GM06990 (cell line): Measurements from ENCODE around the gene PGF.

Experiments used
- DNase-seq: peaks from one replicate; pipeline ENCODE4 v3.0.0-alpha.2; 2011; ENCODE audit not compliant: insufficient read length; ENCODE audit errors: extremely low read depth
- H3K27me3 ChIP-seq: replicated peaks from 2 replicates; pipeline ENCODE4 v1.6.0; 2011; ENCODE audit warnings: low read length; ENCODE audit not compliant: control insufficient read depth, insufficient read depth
- H3K36me3 ChIP-seq: 2 replicates; pipeline ENCODE4 v1.5.1; 2011; ENCODE audit warnings: low read length; ENCODE audit not compliant: control insufficient read depth, insufficient read depth
- H3K4me3 ChIP-seq: replicated peaks from 2 replicates; pipeline ENCODE4 v1.5.1; 2011; ENCODE audit warnings: low read depth, mild to moderate bottlenecking, control low read depth, low read length
- TF ChIP-seq, protein P1 (sequence below): IDR thresholded peaks from 2 replicates; pipeline ENCODE4 v1.5.1; 2011; ENCODE audit warnings: low read length, control low read depth, mild to moderate bottlenecking, inconsistent platforms; ENCODE audit not compliant: insufficient read depth, poor library complexity, severe bottlenecking

Gene PGF

DNA sequence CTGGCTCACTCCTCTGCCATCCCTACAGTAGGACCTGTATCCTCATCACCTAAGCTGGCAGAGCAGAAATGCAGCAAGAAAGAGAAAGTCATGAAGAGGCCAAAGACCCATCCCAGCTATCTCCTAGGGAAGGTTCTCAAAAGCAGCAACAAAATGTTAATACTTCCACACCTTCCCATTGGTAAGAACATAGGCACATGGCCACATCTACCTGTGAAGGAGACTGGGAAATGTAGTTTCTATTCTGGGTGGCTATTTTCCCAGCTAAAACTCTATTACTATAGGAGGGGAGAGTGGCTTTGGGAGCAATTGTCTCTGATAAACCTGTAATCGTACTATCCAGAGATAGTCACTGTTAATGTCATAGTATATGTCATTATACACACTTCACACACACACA lies 33.6 kb upstream of the PGF start:
- TF ChIP-seq, protein P1, sequence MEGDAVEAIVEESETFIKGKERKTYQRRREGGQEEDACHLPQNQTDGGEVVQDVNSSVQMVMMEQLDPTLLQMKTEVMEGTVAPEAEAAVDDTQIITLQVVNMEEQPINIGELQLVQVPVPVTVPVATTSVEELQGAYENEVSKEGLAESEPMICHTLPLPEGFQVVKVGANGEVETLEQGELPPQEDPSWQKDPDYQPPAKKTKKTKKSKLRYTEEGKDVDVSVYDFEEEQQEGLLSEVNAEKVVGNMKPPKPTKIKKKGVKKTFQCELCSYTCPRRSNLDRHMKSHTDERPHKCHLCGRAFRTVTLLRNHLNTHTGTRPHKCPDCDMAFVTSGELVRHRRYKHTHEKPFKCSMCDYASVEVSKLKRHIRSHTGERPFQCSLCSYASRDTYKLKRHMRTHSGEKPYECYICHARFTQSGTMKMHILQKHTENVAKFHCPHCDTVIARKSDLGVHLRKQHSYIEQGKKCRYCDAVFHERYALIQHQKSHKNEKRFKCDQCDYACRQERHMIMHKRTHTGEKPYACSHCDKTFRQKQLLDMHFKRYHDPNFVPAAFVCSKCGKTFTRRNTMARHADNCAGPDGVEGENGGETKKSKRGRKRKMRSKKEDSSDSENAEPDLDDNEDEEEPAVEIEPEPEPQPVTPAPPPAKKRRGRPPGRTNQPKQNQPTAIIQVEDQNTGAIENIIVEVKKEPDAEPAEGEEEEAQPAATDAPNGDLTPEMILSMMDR: no peak
- DNase-seq: no peak
- no peaks in the 10 kb centered on the region for H3K27me3 ChIP-seq
- no peak overlapping the region for H3K4me3 ChIP-seq
- no peaks in the 10 kb centered on the region for H3K36me3 ChIP-seq

DNA sequence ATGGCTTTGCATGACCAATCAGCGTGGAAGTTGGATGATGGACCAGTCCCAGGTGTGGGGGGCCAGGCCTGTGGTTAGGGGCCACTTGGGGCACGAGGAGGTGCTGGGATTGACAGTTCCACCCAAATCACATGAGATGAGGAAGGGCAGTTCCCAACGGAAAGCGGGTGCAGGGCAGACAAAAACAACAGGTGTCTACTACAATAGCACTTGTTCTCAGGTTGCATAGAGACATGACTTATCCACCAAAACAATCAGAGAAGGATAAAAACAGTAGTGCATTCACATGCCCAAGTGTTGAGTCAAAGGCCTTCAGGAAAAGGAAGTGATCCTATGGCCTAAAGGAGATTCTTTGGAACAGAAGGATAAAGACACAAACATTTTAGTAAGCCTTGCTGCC lies 32.7 kb upstream of the PGF start:
- no peak overlapping the region for H3K4me3 ChIP-seq
- TF ChIP-seq, protein P1: no peak
- H3K27me3 ChIP-seq: no peaks in the 10 kb centered on the region
- no peaks in the 10 kb centered on the region for H3K36me3 ChIP-seq
- DNase-seq: no peak

DNA sequence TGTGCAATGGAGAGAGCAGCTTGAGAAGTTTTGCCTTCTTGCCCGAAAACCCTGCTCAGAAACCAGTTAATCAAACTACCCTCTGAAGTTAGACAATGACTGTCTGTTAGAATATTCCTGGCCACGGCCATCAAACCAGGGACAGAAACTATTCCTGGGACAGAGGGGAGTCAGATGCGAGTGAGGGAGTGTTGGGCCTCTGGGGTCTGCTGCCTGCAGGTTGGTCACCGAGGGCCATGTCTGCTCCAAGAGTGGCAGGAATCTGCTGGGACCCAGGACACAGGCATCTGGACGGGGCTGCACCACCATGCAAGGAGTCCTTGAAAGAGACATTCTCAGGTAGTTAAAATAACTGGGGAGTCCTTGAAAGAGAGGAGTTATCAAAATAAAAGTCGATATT lies 30.4 kb upstream of the PGF start:
- Histone ChIP-seq H3K27me3 (no peaks in the 10 kb centered on the region), H3K4me3 (no peak overlapping the region), H3K36me3 (no peaks in the 10 kb centered on the region)
- DNase-seq: no peak
- TF ChIP-seq, protein P1: no peak

DNA sequence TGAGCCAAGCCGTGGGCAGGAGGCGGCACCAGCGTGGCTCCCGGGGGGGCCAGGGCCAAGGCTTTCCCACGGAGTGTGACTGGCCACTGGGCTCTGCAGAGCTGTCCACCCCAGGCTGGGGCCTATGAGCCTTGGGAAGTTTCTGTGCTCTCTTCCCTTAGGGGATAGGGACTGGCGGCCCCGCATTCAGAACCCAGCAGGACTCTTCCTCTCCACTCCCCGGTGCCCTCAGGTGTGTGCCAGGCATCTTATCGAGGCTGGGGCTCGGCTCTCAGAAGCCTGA lies 29.6 kb upstream of the PGF start:
- no peak overlapping the region for H3K4me3 ChIP-seq
- TF ChIP-seq, protein P1: no peak
- DNase-seq: no peak
- no peaks in the 10 kb centered on the region for H3K36me3 ChIP-seq
- H3K27me3 ChIP-seq: no peaks in the 10 kb centered on the region

DNA sequence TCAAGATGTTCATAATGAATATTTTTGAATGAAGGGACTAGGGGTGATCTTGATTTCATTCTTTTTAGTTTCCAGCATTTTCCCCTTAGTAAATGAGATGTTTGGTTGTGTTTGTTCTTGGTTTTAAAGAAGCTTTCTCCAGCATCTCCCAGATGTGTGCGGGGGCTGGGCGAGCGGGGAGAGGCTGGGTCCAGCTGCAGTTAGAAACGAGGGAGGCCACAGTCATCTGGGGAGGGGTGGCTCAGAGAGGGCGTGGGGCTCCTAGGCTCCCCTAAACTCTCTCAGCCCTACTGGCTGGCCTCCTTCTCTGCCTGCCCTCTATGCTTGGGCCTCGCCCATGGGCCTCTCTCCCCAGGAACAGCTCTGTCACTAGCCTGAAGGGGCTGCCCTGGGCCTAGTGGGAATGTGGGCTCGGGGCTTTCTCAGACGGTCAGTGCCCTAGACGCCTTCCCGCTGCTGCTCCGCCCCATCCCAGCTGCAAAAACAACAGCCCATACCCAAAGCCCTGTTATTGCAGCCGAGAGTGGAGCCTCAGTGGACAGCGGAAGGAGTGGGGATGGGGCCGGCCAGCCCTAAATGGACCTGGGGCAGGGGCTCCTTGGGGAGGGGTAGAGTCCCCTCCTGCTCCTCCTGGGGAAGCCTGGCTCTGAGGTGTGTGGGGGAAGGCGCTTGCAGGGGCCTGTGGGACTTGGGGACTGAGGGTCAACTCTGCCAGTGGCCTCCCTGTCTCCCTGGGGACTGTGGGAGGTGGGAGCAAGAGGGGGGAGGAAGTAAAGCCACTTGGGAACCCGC lies 29.0 kb upstream of the PGF start:
- Histone ChIP-seq H3K27me3 (no peaks in the 10 kb centered on the region), H3K36me3 (no peaks in the 10 kb centered on the region), H3K4me3 (no peak overlapping the region)
- TF ChIP-seq, protein P1: no peak
- DNase-seq: no peak

DNA sequence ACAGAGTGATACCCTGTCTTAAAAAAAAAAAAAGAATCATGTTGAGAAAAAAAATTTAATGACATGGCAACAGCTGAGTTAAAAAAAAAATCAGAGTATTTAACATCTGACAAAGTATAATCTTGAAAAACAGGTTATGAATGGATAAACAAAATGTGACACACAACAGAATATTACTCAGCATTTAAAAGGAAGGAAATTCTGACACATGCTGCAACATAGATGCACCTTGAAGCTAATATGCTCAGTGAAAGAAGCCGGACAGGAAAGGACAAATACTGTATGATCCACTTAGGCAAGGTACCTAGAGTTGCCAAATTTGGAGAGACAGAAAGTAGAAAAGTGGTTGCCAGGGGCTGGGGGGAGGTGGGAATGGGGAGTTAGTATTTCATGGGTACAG lies 27.9 kb upstream of the PGF start:
- Histone ChIP-seq H3K27me3 (no peaks in the 10 kb centered on the region), H3K36me3 (no peaks in the 10 kb centered on the region), H3K4me3 (no peak overlapping the region)
- no peak for DNase-seq
- TF ChIP-seq, protein P1: no peak
